ENCODE data around the gene MDN1. TPM values are rescaled to one million over a fixed set of nuclear protein-coding genes. Genes with fewer than 3 reads are reported as not detected.
"Not testable (repeated sequence)": the region's sequence is repeated elsewhere in the genome, so short reads cannot be mapped to it uniquely, and the experiment has no call there.

Gene MDN1
- total RNA-seq, 1 donor, result 21.4 TPM

- no peak for DNase-seq (ENCODE audit: insufficient read length, low spot score, missing footprints)
- Histone ChIP-seq H3K4me3 (ENCODE audit: insufficient read depth, low read length) (no peak overlapping the region), H3K4me1 (ENCODE audit: insufficient read depth, low read length) (peaks cover 5% of the 10 kb centered on the region), H3K36me3 (ENCODE audit: insufficient read depth, low read length) (no peaks in the 10 kb centered on the region), H3K27ac (ENCODE audit: low read depth, low read length) (no peak overlapping the region), H2AFZ (ENCODE audit: low read length) (no peak overlapping the region), H4K20me1 (ENCODE audit: insufficient read depth, low read length) (peaks cover 12% of the 10 kb centered on the region), H3K27me3 (ENCODE audit: insufficient read depth, low read length) (no peaks in the 10 kb centered on the region), H3K9me3 (ENCODE audit: low read depth, low read length) (no peaks in the 10 kb centered on the region), H3K4me2 (ENCODE audit: insufficient read depth, low read length) (peak overlapping the region; percentile 24), H3K79me2 (ENCODE audit: insufficient read depth, low read length) (peaks cover 59% of the 10 kb centered on the region)
- TF ChIP-seq CTCF (IDR thresholded peaks at IDR 0.05; ENCODE audit: extremely low read depth, low read depth, low read length), result no peak
These were observed 2.1 kb downstream of the MDN1 start for GRCh38 chr6:89817481-89817880.

GRCh38 chr6:89813422-89813821 lies 6.2 kb downstream of the MDN1 start:
- H3K9me3 ChIP-seq (ENCODE audit: low read depth, low read length); H4K20me1 ChIP-seq (ENCODE audit: insufficient read depth, low read length); H3K27me3 ChIP-seq (ENCODE audit: insufficient read depth, low read length); H2AFZ ChIP-seq (ENCODE audit: low read length); H3K4me2 ChIP-seq (ENCODE audit: insufficient read depth, low read length); H3K4me1 ChIP-seq (ENCODE audit: insufficient read depth, low read length); H3K36me3 ChIP-seq (ENCODE audit: insufficient read depth, low read length); H3K4me3 ChIP-seq (ENCODE audit: insufficient read depth, low read length); H3K27ac ChIP-seq (ENCODE audit: low read depth, low read length); DNase-seq (ENCODE audit: insufficient read length, low spot score, missing footprints): not testable (repeated sequence)
- H3K79me2 ChIP-seq (ENCODE audit: insufficient read depth, low read length), result peaks cover 64% of the 10 kb centered on the region

- peaks cover 36% of the 10 kb centered on the region for H3K79me2 ChIP-seq (ENCODE audit: insufficient read depth, low read length)
- no peak for TF ChIP-seq CTCF (IDR thresholded peaks at IDR 0.05; ENCODE audit: extremely low read depth, low read depth, low read length)
These were observed 12.0 kb downstream of the MDN1 start for GRCh38 chr6:89807581-89807980.

GRCh38 chr6:89805814-89806371 lies 13.7 kb downstream of the MDN1 start:
- H3K79me2 ChIP-seq (ENCODE audit: insufficient read depth, low read length), result peaks cover 26% of the 10 kb centered on the region
- no peaks in the 10 kb centered on the region for H3K27me3 ChIP-seq (ENCODE audit: insufficient read depth, low read length)
- H3K4me3 ChIP-seq (ENCODE audit: insufficient read depth, low read length), result no peak overlapping the region
- no peak for DNase-seq (ENCODE audit: insufficient read length, low spot score, missing footprints)
- no peak overlapping the region for H3K4me2 ChIP-seq (ENCODE audit: insufficient read depth, low read length)
- H3K9me3 ChIP-seq (ENCODE audit: low read depth, low read length), result no peaks in the 10 kb centered on the region
- no peaks in the 10 kb centered on the region for H4K20me1 ChIP-seq (ENCODE audit: insufficient read depth, low read length)
- H3K36me3 ChIP-seq (ENCODE audit: insufficient read depth, low read length), result peaks cover 9% of the 10 kb centered on the region
- H3K4me1 ChIP-seq (ENCODE audit: insufficient read depth, low read length), result no peaks in the 10 kb centered on the region
- no peak overlapping the region for H3K27ac ChIP-seq (ENCODE audit: low read depth, low read length)
- no peak for TF ChIP-seq CTCF (IDR thresholded peaks at IDR 0.05; ENCODE audit: extremely low read depth, low read depth, low read length)
- no peak overlapping the region for H2AFZ ChIP-seq (ENCODE audit: low read length)

More at GRCh38 chr6:89807581-89807980, 12.0 kb downstream of the MDN1 start:
- Histone ChIP-seq H2AFZ (ENCODE audit: low read length) (no peak overlapping the region), H4K20me1 (ENCODE audit: insufficient read depth, low read length) (no peaks in the 10 kb centered on the region), H3K4me3 (ENCODE audit: insufficient read depth, low read length) (no peak overlapping the region), H3K27me3 (ENCODE audit: insufficient read depth, low read length) (no peaks in the 10 kb centered on the region), H3K4me2 (ENCODE audit: insufficient read depth, low read length) (no peak overlapping the region), H3K27ac (ENCODE audit: low read depth, low read length) (no peak overlapping the region), H3K36me3 (ENCODE audit: insufficient read depth, low read length) (peaks cover 6% of the 10 kb centered on the region), H3K4me1 (ENCODE audit: insufficient read depth, low read length) (no peaks in the 10 kb centered on the region), H3K9me3 (ENCODE audit: low read depth, low read length) (no peaks in the 10 kb centered on the region)
- peak; percentile 32 for DNase-seq (ENCODE audit: insufficient read length, low spot score, missing footprints)

Data from osteoblast (primary cell).